ENCODE measurements around the gene CCM2L.

CCM2L gene

GRCh38 chr20:32050851-32051556, 40.8 kb downstream of the CCM2L start:
- no peak for DNase-seq (ENCODE audit: low read depth)
- H3K4me3 ChIP-seq (ENCODE audit: low read length) = no peak overlapping the region
- no peak for TF ChIP-seq CTCF (conservative IDR thresholded peaks at IDR 0.05; ENCODE audit: low read length)

DNA sequence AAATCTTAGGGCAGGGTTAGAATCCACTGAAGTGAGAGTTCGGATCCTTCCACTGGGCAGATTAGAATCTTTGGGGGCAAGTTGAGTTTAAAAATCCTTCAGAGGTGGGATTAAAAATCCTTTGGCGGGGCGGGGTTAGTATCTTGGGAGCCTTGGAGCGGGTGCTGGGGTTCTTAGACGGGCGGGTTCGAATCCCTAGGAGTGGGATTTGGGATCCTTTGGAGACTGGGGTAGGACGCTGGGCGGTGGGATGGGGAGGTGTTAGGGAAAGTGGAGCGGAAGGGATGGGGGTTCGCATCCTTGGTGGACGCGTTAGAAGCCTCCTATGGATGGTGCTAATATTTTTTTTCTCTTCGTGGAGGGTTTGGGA, 41.5 kb downstream of the CCM2L start:
- DNase-seq (ENCODE audit: low read depth) = no peak
- H3K4me3 ChIP-seq (ENCODE audit: low read length) = no peak overlapping the region
- TF ChIP-seq CTCF (conservative IDR thresholded peaks at IDR 0.05; ENCODE audit: low read length) = no peak

DNA sequence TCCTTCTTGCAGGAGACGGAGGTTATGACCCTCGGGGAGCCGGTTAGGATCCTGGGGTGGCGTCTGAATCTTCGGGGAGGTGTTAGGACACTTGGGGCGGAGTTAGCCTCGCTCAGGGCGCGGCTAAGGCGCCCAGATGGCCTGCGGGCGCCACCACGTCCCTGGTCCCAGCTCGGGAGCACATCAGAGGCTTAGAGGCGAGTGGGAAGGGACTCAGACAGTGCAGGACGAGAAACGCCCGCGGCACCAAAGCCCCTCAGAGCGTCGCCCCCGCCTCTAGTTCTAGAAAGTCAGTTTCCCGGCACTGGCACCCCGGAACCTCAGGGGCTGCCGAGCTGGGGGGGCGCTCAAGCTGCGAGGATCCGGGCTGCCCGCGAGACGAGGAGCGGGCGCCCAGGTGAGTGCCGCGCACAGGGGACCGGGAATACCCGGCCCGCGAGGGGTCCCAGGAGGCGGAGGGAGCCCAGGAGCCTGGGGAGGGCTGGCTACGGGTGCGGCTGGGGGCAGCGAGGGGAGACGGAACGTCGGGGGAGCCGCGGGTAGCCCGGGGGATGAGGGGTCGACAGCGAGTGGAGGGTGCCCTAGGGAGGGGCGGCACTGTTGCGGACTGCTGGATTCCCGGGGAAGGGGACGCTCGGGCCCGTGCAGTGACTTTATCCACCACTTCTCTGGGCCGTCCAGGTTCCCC, 42.0 kb downstream of the CCM2L start, which contains the start of gene HCK:
Gene HCK (plus strand): TSS at position 153 of the 688 bp plus-strand sequence.
- H3K4me3 ChIP-seq (ENCODE audit: low read length) = no peak within 1 kb of the TSS
- no peak for DNase-seq (ENCODE audit: low read depth)
- TF ChIP-seq CTCF (conservative IDR thresholded peaks at IDR 0.05; ENCODE audit: low read length) = no peak

DNA sequence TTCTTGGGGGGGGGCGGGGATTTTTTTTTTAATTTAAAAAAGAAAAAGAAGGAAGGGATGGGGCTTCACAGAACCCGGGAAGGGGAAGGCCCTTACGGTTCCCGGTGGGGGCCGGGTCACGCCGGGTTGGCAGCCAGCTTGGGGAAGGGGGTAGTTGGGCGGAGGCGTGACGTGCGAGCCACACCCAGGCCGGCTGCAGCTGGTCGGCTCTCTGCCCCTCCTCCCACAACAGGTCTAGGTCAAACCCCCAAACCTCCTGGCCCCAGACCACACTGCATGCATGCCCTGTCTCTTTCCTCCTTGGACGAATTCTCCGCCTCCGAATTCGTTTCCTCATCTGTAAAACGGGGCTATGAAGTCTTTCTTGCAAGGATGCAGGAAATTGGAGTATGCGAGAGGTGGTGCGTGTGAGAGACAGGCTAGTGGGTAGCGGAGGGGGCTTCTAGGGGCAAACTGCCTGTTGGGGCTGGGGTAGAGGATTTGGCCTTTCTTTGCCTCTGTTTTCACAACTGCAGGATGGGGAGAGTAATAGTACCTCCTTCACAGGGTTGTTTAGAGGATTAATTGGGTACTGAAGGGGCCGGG, 42.6 kb downstream of the CCM2L start:
- no peak for TF ChIP-seq CTCF (conservative IDR thresholded peaks at IDR 0.05; ENCODE audit: low read length)
- no peak for DNase-seq (ENCODE audit: low read depth)
- H3K4me3 ChIP-seq (ENCODE audit: low read length) = no peak overlapping the region

DNA sequence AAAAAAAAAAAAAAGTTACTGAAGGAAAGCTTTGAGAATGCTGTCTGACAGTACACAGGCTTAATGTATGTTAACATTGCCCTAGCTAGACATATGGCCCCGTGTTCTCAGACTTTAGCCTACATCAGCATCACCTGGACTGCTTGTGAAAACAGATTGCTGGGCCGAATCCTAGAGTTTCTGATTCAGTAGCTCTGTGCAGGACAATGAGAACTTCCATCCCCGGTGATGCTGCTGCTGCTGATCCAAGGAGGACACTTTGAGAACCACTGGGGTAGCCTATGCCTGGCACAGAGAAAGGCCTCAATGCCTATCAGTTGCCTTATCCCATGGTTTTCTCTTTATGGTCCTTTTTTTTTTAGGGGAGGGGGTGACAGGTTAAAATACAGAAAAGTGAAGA, 43.4 kb downstream of the CCM2L start:
- TF ChIP-seq CTCF (conservative IDR thresholded peaks at IDR 0.05; ENCODE audit: low read length) = no peak
- H3K4me3 ChIP-seq (ENCODE audit: low read length) = no peak overlapping the region
- DNase-seq (ENCODE audit: low read depth) = no peak

GRCh38 chr20:32056708-32057483, 46.7 kb downstream of the CCM2L start:
- no peak for DNase-seq (ENCODE audit: low read depth)
- TF ChIP-seq CTCF (conservative IDR thresholded peaks at IDR 0.05; ENCODE audit: low read length) = no peak
- no peak overlapping the region for H3K4me3 ChIP-seq (ENCODE audit: low read length)
